ENCODE results near the gene SPDYE17. TPM values are rescaled to one million over a fixed set of nuclear protein-coding genes. Genes with fewer than 3 reads are reported as not detected.
"Not testable (repeated sequence)": the region's sequence is repeated elsewhere in the genome, so short reads cannot be mapped to it uniquely, and the experiment has no call there.

Gene SPDYE17
- total and polyA plus RNA-seq, 2 of the 4 experiments (the other 2 are of a cell fraction) = not detected

DNA sequence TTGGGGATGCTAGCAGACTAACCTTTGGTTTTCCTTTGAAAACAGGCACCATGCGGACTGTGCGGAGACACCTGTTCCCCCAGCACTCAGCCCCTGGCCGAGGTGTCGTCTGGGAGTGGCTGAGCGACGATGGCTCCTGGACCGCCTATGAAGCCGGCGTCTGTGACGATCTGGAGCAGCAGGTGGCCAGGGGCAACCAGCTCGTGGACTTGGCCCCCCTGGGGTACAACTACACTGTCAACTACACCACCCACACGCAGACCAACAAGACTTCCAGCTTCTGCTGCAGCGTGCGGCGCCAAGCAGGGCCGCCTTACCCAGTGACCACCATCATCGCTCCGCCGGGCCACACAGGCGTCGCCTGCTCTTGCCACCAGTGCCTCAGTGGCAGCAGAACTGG lies 51.6 kb downstream of the SPDYE17 start:
- dilution Hi-C loops (cut with HindIII; ENCODE audit: low sequenced_read_pairs, unreplicated experiment); H2BK120ac ChIP-seq (ENCODE audit: low read depth, low read length); H4K8ac ChIP-seq (ENCODE audit: low read depth in 2 of 2, low read length in 2 of 2); in situ Hi-C loops (cut with MboI; ENCODE audit: low sequenced_read_pairs); H3K79me1 ChIP-seq (ENCODE audit: low read depth in 1 of 2, low read length in 2 of 2); POLR2A ChIA-PET (ENCODE audit: unreplicated experiment); H3K18ac ChIP-seq (ENCODE audit: low read depth, low read length); DNase-seq; H3K23ac ChIP-seq (ENCODE audit: low read depth, low read length); H3K9ac ChIP-seq (ENCODE audit: low read depth, low read length); ATAC-seq (ENCODE audit: low read depth); H4K20me1 ChIP-seq (ENCODE audit: insufficient read depth, low read length); H3K9me1 ChIP-seq (ENCODE audit: insufficient read depth, low read length); H2BK5ac ChIP-seq (ENCODE audit: low read depth, low read length, poor library complexity, severe bottlenecking); H4K5ac ChIP-seq (ENCODE audit: low read depth, low read length); H3K4ac ChIP-seq (ENCODE audit: low read depth, low read length); H3K14ac ChIP-seq (replicated peaks; ENCODE audit: low read depth, low read length); H2AFZ ChIP-seq (replicated peaks; ENCODE audit: low read length, poor library complexity); BruUV-seq (replicated peaks); H3K27me3 ChIP-seq (ENCODE audit: control insufficient read depth, insufficient read depth, low read length); H3K56ac ChIP-seq (ENCODE audit: extremely low read depth, insufficient read depth, low read length); CTCF ChIA-PET; H3K4me2 ChIP-seq (ENCODE audit: low read depth, low read length); H3K9me3 ChIP-seq (ENCODE audit: control insufficient read depth, insufficient read depth, low read length); H3K27ac ChIP-seq (ENCODE audit: insufficient read depth, low read length); H3K4me3 ChIP-seq (ENCODE audit: insufficient read depth, low read depth, low read length); H4K91ac ChIP-seq (ENCODE audit: insufficient read depth, low read depth, low read length); H2BK20ac ChIP-seq (ENCODE audit: low read depth, low read length); H2BK15ac ChIP-seq (ENCODE audit: low read depth, low read length); intact Hi-C loops (cut with micrococcal nuclease); H2AK5ac ChIP-seq (ENCODE audit: low read depth, low read length); H3K4me1 ChIP-seq (ENCODE audit: control insufficient read depth, insufficient read depth, low read length); H2AK9ac ChIP-seq (replicated peaks; ENCODE audit: low read depth, low read length, poor library complexity): not testable (repeated sequence)
- 100% methylated on average over 4 of the region's 21 CpGs; no CpG with 5 or more reads in 1 of the 2 experiments for WGBS, 2 experiments (ENCODE audit: extremely low coverage in 2 of 2, insufficient read length in 1 of 2)
- peaks cover 16% of the 10 kb centered on the region for H3K36me3 ChIP-seq (ENCODE audit: control insufficient read depth, insufficient read depth, low read length)

DNA sequence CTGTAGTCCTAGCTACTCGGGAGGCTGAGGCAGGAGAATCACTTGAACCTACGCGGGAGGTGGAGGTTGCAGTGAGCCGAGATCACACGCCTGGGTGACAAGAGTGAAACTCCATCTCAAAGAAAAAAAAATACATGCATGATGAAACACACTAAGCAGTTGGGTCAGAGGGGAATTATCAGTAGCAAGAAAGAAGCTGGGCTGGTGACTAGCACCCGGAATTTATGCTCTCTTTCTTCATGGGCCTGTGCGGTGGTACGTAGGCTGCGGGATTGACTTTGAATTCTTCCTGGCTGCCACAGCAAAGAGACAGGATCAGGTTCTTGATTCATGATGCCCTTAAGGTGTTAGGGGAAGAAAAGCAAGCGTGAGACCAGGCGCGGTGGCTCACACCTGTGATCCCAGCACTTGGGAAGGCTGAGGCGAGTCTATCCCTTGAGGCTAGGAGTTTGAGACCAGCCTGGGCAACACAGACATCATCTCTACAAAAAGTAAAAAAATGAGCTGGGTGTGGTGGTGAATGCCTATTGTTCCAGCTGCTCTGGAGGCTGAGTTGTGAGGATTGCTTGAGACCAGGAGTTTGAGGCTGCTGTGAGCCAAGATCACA lies 54.3 kb downstream of the SPDYE17 start:
- H2BK15ac ChIP-seq (ENCODE audit: low read depth, low read length); H3K79me1 ChIP-seq (ENCODE audit: low read depth in 1 of 2, low read length in 2 of 2); in situ Hi-C loops (cut with MboI; ENCODE audit: low sequenced_read_pairs); H4K20me1 ChIP-seq (ENCODE audit: insufficient read depth, low read length); POLR2A ChIA-PET (ENCODE audit: unreplicated experiment); intact Hi-C loops (cut with micrococcal nuclease); H3K14ac ChIP-seq (replicated peaks; ENCODE audit: low read depth, low read length); H3K56ac ChIP-seq (ENCODE audit: extremely low read depth, insufficient read depth, low read length); H3K4ac ChIP-seq (ENCODE audit: low read depth, low read length); H4K91ac ChIP-seq (ENCODE audit: insufficient read depth, low read depth, low read length); H2AK9ac ChIP-seq (replicated peaks; ENCODE audit: low read depth, low read length, poor library complexity); H3K18ac ChIP-seq (ENCODE audit: low read depth, low read length); H3K9ac ChIP-seq (ENCODE audit: low read depth, low read length); H4K5ac ChIP-seq (ENCODE audit: low read depth, low read length); H3K4me2 ChIP-seq (ENCODE audit: low read depth, low read length); H3K27ac ChIP-seq (ENCODE audit: insufficient read depth, low read length); H3K23ac ChIP-seq (ENCODE audit: low read depth, low read length); H3K9me1 ChIP-seq (ENCODE audit: insufficient read depth, low read length); H2BK20ac ChIP-seq (ENCODE audit: low read depth, low read length); DNase-seq; H3K9me3 ChIP-seq (ENCODE audit: control insufficient read depth, insufficient read depth, low read length); H2BK120ac ChIP-seq (ENCODE audit: low read depth, low read length); ATAC-seq (ENCODE audit: low read depth); H3K27me3 ChIP-seq (ENCODE audit: control insufficient read depth, insufficient read depth, low read length); H3K4me3 ChIP-seq (ENCODE audit: insufficient read depth, low read depth, low read length); H2BK5ac ChIP-seq (ENCODE audit: low read depth, low read length, poor library complexity, severe bottlenecking); H2AFZ ChIP-seq (replicated peaks; ENCODE audit: low read length, poor library complexity); dilution Hi-C loops (cut with HindIII; ENCODE audit: low sequenced_read_pairs, unreplicated experiment); H3K4me1 ChIP-seq (ENCODE audit: control insufficient read depth, insufficient read depth, low read length); CTCF ChIA-PET; BruUV-seq (replicated peaks); H4K8ac ChIP-seq (ENCODE audit: low read depth in 2 of 2, low read length in 2 of 2); H2AK5ac ChIP-seq (ENCODE audit: low read depth, low read length): not testable (repeated sequence)
- peaks cover 16% of the 10 kb centered on the region for H3K36me3 ChIP-seq (ENCODE audit: control insufficient read depth, insufficient read depth, low read length)
- whole genome bisulfite sequencing, 2 experiments (ENCODE audit: extremely low coverage in 2 of 2, insufficient read length in 1 of 2) = no CpG with 5 or more reads among the region's 13 CpGs

All from IMR-90 (cell line).